GM12874 (cell line): ENCODE data around the gene ABCC11.

Experiments used
- CTCF ChIP-seq: IDR thresholded peaks from 2 replicates; pipeline ENCODE4 v1.5.1; 2011; ENCODE audit warnings: low read depth, mild to moderate bottlenecking, control low read depth, low read length, moderate library complexity; ENCODE audit not compliant: insufficient read depth

ABCC11 gene

GRCh38 chr16:48133455-48134211 is 113.7 kb downstream of the ABCC11 start:
- TF ChIP-seq CTCF = no peak

GRCh38 chr16:48132696-48133095 is 114.6 kb downstream of the ABCC11 start:
- no peak for TF ChIP-seq CTCF

GRCh38 chr16:48131201-48131935 is 116.0 kb downstream of the ABCC11 start:
- no peak for TF ChIP-seq CTCF

GRCh38 chr16:48129926-48130325 is 117.4 kb downstream of the ABCC11 start:
- no peak for TF ChIP-seq CTCF

GRCh38 chr16:48128769-48129168 is 118.6 kb downstream of the ABCC11 start:
- TF ChIP-seq CTCF = no peak

- TF ChIP-seq CTCF = no peak
Measured at GRCh38 chr16:48126801-48127644, 120.3 kb downstream of the ABCC11 start.

GRCh38 chr16:48125888-48126287 is 121.5 kb downstream of the ABCC11 start:
- no peak for TF ChIP-seq CTCF
